CD4-positive, alpha-beta T cell (primary cell): ENCODE data around the gene PLXNA2. TPM values are rescaled to one million over a fixed set of nuclear protein-coding genes. Genes with fewer than 3 reads are reported as not detected.

Experiments
- ATAC-seq: fragments of 200-7000 bp; cut with Tn5 transposase; one replicate; pipeline ENCODE4 v1.10.0; 2022; ENCODE audit warnings: mild to moderate bottlenecking; ENCODE audit not compliant: poor library complexity
- CTCF ChIA-PET: fragments of 350-600 bp; sonication (Branson Sonifier 250); formaldehyde crosslinking; loops from one replicate; lab custom pipeline; 2021; ENCODE audit warnings: antibody characterized with exemption, inconsistent platforms; lab: Charles Lee
- POLR2A ChIA-PET: fragments of 350-600 bp; sonication (Branson Sonifier 250); formaldehyde crosslinking; loops from one replicate; lab custom pipeline; 2021; ENCODE audit warnings: antibody characterized with exemption, inconsistent platforms; lab: Charles Lee
- DNase-seq, 14 experiments: peaks; one replicate each; pipeline ENCODE4 v3.0.0-alpha.2; 2013 to 2020; ENCODE audit warnings: mixed read lengths in 2 of 14
- H3K27ac ChIP-seq, 2 donors: one replicate each; pipeline versions ENCODE4 v1.5.1 to v1.7.0; 2013; ENCODE audit warnings: low read length in 2 of 2, low read depth in 1 of 2, mild to moderate bottlenecking in 1 of 2
- H3K27me3 ChIP-seq, 2 experiments: 1 replicate in 1 of 2; 2 replicates in 1 of 2; pipeline versions ENCODE4 v1.6.1 to v1.7.0; 2013; ENCODE audit warnings: low read length in 2 of 2, control low read depth in 1 of 2, mild to moderate bottlenecking in 1 of 2, moderate library complexity in 1 of 2; ENCODE audit not compliant: insufficient read depth in 2 of 2, control insufficient read depth in 1 of 2
- H3K36me3 ChIP-seq: one replicate; pipeline ENCODE4 v1.6.1; 2013; ENCODE audit warnings: low read length, control low read depth; ENCODE audit not compliant: insufficient read depth
- H3K4me1 ChIP-seq: one replicate; pipeline ENCODE4 v1.6.1; 2013; ENCODE audit warnings: low read length, control low read depth; ENCODE audit not compliant: insufficient read depth
- H3K4me3 ChIP-seq: one replicate; pipeline ENCODE4 v1.5.1; 2013; ENCODE audit warnings: mild to moderate bottlenecking, low read length, moderate library complexity
- H3K9me3 ChIP-seq, 2 experiments: 1 replicate in 1 of 2; 2 replicates in 1 of 2; pipeline versions ENCODE4 v1.6.1 to v1.7.0; 2013; ENCODE audit warnings: low read length in 2 of 2, mild to moderate bottlenecking in 2 of 2, control low read depth in 1 of 2, moderate library complexity in 1 of 2; ENCODE audit not compliant: control insufficient read depth in 1 of 2, insufficient read depth in 1 of 2
- H3K27ac Mint-ChIP-seq: one replicate; pipeline ENCODE4 v1.8.0; 2020; ENCODE audit warnings: mixed read lengths
- H3K27me3 Mint-ChIP-seq: one replicate; pipeline ENCODE4 v1.8.0; 2021; ENCODE audit warnings: mixed read lengths
- H3K36me3 Mint-ChIP-seq: one replicate; pipeline ENCODE4 v1.8.0; 2021; ENCODE audit warnings: low read depth, mixed read lengths
- H3K4me1 Mint-ChIP-seq: one replicate; pipeline ENCODE4 v1.8.0; 2021; ENCODE audit warnings: low read depth, mixed read lengths
- H3K4me3 Mint-ChIP-seq: one replicate; pipeline ENCODE4 v1.8.0; 2020; ENCODE audit warnings: mild to moderate bottlenecking, mixed read lengths
- H3K9me3 Mint-ChIP-seq: one replicate; pipeline ENCODE4 v1.8.0; 2020; ENCODE audit warnings: mixed read lengths
- intact Hi-C, 2 experiments: fragments of 100-400 bp; cut with DNase I in 1 of 2; cut with micrococcal nuclease in 1 of 2; formaldehyde crosslinking; loops; one replicate each; pipeline versions ENCODE4 v1.15.1 to v1.9.0; 2023 to 2025; cut with DNase I, micrococcal nuclease
- total RNA-seq, 174 experiments: library from RNA in 2 of 174; stranded (reverse) in 2 of 174; gene quantifications; one replicate each; pipeline ENCODE4 v1.2.3 and lab custom pipeline; 2021 to 2026
- TF ChIP-seq, protein P1 (sequence below): fragments of 200-600 bp; IDR thresholded peaks from one replicate; pipeline ENCODE4 v1.8.0; 2022; ENCODE audit warnings: antibody characterized with exemption, mild to moderate bottlenecking

PLXNA2 gene
- total RNA-seq, 2 experiments from 2014 or later = 0.75 to 0.77 TPM

DNA sequence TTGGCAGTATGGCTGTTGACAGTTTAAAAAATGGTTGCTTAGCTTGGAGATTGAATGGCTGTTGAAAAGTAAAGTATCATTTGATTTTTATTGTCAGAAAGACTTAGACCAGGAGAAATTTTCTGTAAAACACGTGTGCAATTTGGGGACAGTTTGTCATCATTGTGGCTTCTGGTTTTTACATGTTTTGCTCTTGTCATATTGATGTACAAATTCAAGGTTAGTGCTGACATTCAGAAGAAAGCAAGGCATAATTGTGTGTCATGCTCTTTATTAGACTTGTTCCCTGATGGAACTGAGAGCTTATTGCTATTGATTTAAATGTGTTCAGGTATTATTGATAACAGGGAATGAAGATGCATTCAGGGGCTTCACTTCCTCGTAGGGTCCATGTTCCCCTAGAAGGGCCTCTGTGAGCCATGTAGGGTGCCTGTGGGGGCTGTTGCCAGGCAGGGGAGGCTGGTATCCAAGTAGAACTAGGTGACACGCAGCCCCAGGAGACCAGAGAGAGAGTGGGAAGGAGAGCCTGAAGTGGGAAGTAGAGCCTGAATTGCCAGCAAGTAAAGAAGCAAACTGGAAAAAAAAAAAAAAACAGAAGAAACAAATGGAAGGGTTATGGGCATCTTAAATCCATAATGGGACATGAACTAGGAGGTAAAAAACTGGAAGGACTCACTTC, 32.7 kb upstream of the PLXNA2 start:
- Mint-ChIP-seq H3K4me1 (no peaks in the 10 kb centered on the region), H3K27me3 (peaks cover 55% of the 10 kb centered on the region), H3K36me3 (no peaks in the 10 kb centered on the region), H3K9me3 (no peaks in the 10 kb centered on the region), H3K27ac (no peak overlapping the region), H3K4me3 (no peak overlapping the region)
- Histone ChIP-seq H3K4me1 (no peaks in the 10 kb centered on the region), H3K36me3 (no peaks in the 10 kb centered on the region), H3K4me3 (no peak overlapping the region), H3K27ac (no peak overlapping the region), H3K9me3 (no peaks in the 10 kb centered on the region), H3K27me3 (peaks cover 9 to 12% of the 10 kb centered on the region in 2 experiments)
- DNase-seq (no peak), ATAC-seq (no peak)
- intact Hi-C loops = no loop called here
- TF ChIP-seq, protein P1, sequence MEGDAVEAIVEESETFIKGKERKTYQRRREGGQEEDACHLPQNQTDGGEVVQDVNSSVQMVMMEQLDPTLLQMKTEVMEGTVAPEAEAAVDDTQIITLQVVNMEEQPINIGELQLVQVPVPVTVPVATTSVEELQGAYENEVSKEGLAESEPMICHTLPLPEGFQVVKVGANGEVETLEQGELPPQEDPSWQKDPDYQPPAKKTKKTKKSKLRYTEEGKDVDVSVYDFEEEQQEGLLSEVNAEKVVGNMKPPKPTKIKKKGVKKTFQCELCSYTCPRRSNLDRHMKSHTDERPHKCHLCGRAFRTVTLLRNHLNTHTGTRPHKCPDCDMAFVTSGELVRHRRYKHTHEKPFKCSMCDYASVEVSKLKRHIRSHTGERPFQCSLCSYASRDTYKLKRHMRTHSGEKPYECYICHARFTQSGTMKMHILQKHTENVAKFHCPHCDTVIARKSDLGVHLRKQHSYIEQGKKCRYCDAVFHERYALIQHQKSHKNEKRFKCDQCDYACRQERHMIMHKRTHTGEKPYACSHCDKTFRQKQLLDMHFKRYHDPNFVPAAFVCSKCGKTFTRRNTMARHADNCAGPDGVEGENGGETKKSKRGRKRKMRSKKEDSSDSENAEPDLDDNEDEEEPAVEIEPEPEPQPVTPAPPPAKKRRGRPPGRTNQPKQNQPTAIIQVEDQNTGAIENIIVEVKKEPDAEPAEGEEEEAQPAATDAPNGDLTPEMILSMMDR = no peak
- ChIA-PET CTCF (no interaction called here), POLR2A (no interaction called here)

DNA sequence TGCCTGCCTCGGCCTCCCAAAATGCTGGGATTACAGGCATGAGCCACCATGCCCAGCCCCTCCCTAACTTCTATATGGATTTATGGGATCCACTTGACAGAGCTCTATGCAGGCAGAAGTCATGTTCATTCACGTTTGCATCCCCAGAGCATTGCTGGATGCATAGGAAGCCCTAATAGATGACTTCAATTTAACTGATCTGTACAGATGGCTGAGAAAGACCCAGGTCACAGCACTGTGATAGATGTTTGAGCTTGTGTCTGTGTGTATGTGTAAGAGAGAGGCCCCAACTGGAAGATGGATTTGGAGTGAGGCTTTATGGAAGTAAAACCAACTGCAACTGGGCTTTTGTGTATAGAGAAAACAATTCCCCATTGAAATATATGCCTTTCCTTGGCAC, 30.9 kb upstream of the PLXNA2 start:
- intact Hi-C loops = no loop called here
- ATAC-seq = no peak
- no peaks in the 10 kb centered on the region for H3K9me3 ChIP-seq
- Mint-ChIP-seq H3K36me3 (no peaks in the 10 kb centered on the region), H3K27me3 (peaks cover 73% of the 10 kb centered on the region), H3K27ac (no peak overlapping the region), H3K4me3 (no peak overlapping the region), H3K9me3 (no peaks in the 10 kb centered on the region), H3K4me1 (no peaks in the 10 kb centered on the region)
- H3K4me1 ChIP-seq = no peaks in the 10 kb centered on the region
- CTCF ChIA-PET = no interaction called here
- POLR2A ChIA-PET = no interaction called here
- H3K27ac ChIP-seq = no peak overlapping the region
- no peak overlapping the region for H3K4me3 ChIP-seq
- H3K27me3 ChIP-seq = peaks cover 9 to 10% of the 10 kb centered on the region in 2 experiments
- TF ChIP-seq, protein P1 = no peak
- no peaks in the 10 kb centered on the region for H3K36me3 ChIP-seq
- no peak for DNase-seq

- ATAC-seq = no peak
- ChIA-PET CTCF (no interaction called here), POLR2A (no interaction called here)
- Mint-ChIP-seq H3K4me1 (no peaks in the 10 kb centered on the region), H3K27me3 (peaks cover 89% of the 10 kb centered on the region), H3K36me3 (no peaks in the 10 kb centered on the region), H3K27ac (no peak overlapping the region), H3K4me3 (no peak overlapping the region), H3K9me3 (no peaks in the 10 kb centered on the region)
- Histone ChIP-seq H3K4me1 (no peaks in the 10 kb centered on the region), H3K36me3 (no peaks in the 10 kb centered on the region), H3K9me3 (no peaks in the 10 kb centered on the region), H3K4me3 (no peak overlapping the region), H3K27ac (no peak overlapping the region), H3K27me3 (peaks cover 9 to 14% of the 10 kb centered on the region in 2 experiments)
- TF ChIP-seq, protein P1 = no peak
- intact Hi-C loops = no loop called here
- no peak for DNase-seq
Observed at GRCh38 chr1:208273386-208274017, 29.3 kb upstream of the PLXNA2 start.
